H1 (cell line): Measurements from ENCODE around the gene PLAAT1. TPM values are rescaled to one million over a fixed set of nuclear protein-coding genes. Genes with fewer than 3 reads are reported as not detected.

Experiments
- ATF2 ChIP-seq: IDR thresholded peaks from 2 replicates; pipeline ENCODE4 v1.6.1; 2012; ENCODE audit warnings: low read length, inconsistent platforms
- E2F6 ChIP-seq: IDR thresholded peaks from 2 replicates; pipeline ENCODE4 v1.6.1; 2012; ENCODE audit warnings: inconsistent platforms
- SP2 ChIP-seq: IDR thresholded peaks from 2 replicates; pipeline ENCODE4 v1.6.1; 2012; ENCODE audit warnings: mild to moderate bottlenecking, low read length, inconsistent platforms
- TAF7 ChIP-seq: optimal IDR thresholded peaks from 2 replicates; pipeline ENCODE3; 2011; ENCODE audit warnings: low read depth, mild to moderate bottlenecking, inconsistent platforms, low read length, moderate library complexity, borderline replicate concordance
- polyA plus RNA-seq, 7 experiments: library from polyadenylated mRNA; depleted of rRNA in 3 of 7; stranded (reverse) in 5 of 7; unstranded in 2 of 7; fragments of >200 nt in 5 of 7; fragments of 200-250 nt in 2 of 7; gene quantifications; 1 replicate in 5 of 7; 2 replicates in 1 of 7; 4 replicates in 1 of 7; pipeline versions ENCODE4 v1.2.1 to v1.2.3, GENCODE V29; 2011 to 2013; ENCODE audit warnings: missing spikeins in 2 of 7, mixed read lengths in 2 of 7
- total RNA-seq: library from RNA; stranded (reverse); fragmentation: NEBNext Ultra II Directional; extraction: Animal tissue kit (Norgen Biotek cat#: 25700); gene quantifications from 2 replicates; pipeline ENCODE4 v1.2.1, GENCODE V29; 2021

The PLAAT1 gene
- total and polyA plus RNA-seq, 2 of the 8 experiments (the other 6 are each of a cell fraction or from before 2014, with no cell fraction given), result 4.5 to 6.0 TPM

- TF ChIP-seq ATF2, result no peak
- TF ChIP-seq TAF7, result no peak
- no peak for TF ChIP-seq E2F6
- TF ChIP-seq SP2, result no peak
Measured at GRCh38 chr3:193314161-193314560, 73.1 kb downstream of the PLAAT1 start (continued).
